HG03457 (cell line): ENCODE results near the gene M1AP.
"Not testable (repeated sequence)": the region's sequence is repeated elsewhere in the genome, so short reads cannot be mapped to it uniquely, and the experiment has no call there.

Source experiments
- ATAC-seq: cut with Tn5 transposase; IDR thresholded peaks from one replicate; pipeline ENCODE4 v1.9.1; 2021; ENCODE audit warnings: moderate number of reproducible peaks; ENCODE audit not compliant: unreplicated experiment

M1AP gene

DNA sequence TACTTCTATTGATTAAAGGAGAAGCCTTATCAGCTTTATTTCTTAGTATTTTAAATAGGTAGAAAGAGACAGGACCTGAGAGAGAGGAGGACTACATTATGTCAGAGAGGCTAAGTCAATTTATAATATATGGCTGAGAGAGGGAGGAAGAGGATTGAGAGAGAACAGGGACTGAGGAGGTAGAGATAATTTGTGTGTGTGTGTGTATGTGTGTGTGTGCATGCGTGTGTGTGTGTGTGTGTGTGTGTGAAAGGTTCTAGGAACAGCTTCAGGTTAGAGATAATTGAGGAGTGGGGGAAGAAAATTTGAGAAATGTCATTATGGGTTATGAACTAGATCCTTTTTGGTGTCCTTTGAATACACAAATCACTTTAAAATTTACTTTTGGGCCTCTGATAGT, 78.4 kb downstream of the M1AP start:
- no peak for ATAC-seq

DNA sequence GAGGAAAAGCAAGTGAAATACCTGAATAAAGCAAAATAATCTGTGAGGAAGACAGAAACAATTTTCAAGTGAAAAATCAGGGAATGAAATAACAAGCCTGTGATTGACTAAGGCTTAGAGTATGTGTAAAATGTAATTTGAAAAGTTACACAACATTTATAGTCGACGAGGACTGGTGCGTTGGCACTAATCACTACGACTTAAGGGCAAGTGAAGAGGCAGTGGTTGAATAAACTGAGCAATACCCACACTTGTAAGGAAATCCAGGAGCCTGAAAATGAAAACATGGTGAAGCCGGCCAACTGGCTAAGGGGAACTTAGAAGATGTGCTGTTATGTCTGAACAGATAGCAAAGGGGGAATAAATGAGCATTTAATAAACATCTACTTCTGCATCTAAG, 80.2 kb downstream of the M1AP start:
- no peak for ATAC-seq

DNA sequence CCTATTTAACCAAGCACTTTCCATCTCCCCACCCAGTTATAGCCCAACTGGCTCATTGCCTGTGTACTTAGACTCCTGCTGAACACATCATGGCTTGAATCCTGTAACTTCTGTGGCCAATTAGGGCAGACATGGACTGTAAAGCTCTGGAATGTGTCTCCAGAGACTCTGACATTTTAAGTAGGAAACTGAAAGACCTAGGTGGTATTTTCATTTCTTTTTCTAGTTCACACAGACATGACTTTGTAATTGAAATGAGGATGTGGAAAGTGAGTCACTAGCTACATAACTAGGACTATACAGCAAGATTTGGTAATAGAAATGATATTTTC, 81.4 kb downstream of the M1AP start:
- no peak for ATAC-seq

DNA sequence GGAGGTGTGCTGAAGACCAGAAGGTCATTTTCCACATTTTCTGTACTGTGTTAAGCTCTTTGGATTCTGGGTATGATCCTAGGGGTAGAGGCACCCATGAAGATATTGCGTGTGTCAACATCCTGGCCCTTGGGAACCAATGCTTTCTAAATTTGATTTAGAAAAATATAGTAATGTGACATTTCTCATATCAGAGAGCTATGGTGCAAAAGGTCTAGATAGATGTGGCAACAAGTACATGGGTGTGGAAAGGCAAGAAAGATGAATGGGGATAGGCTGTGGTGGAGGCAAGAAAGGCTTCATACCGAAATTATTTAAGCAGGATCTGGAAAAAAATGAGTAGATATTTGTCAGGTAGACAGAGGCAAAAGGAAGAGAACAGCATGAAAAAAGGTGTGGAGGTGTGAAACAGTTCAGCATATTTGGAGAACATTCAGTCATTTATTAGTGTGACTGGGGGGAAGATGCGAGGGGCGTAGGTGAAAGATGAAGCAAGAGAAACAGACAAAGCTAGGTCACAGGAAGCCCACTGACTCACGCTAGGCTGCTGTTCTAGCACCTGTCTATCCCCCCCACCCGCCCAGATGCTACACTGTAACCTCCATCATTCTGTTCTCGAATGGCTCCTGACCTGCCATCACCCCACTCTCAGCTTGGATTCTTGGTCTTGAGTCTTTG, 81.9 kb downstream of the M1AP start:
- no peak for ATAC-seq

DNA sequence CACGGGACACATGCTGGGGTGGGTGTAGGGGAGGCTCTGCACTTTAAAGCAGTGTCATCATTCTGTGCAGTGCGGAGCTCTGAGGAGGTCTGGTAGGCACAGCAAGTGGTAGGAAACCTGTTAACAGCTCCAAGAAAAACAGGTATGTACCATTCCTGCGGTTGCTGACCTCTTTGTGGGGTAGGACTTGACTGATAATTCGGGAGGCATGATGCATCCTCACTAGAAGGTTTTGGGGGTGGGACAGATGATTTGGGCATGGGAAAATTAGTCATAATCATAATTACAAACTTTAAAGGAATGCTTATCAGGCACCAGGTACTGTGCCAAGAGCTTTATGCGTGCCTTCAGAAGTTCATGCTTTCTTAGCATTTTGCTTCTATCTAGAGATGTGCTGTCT, 83.9 kb downstream of the M1AP start:
- no peak for ATAC-seq

DNA sequence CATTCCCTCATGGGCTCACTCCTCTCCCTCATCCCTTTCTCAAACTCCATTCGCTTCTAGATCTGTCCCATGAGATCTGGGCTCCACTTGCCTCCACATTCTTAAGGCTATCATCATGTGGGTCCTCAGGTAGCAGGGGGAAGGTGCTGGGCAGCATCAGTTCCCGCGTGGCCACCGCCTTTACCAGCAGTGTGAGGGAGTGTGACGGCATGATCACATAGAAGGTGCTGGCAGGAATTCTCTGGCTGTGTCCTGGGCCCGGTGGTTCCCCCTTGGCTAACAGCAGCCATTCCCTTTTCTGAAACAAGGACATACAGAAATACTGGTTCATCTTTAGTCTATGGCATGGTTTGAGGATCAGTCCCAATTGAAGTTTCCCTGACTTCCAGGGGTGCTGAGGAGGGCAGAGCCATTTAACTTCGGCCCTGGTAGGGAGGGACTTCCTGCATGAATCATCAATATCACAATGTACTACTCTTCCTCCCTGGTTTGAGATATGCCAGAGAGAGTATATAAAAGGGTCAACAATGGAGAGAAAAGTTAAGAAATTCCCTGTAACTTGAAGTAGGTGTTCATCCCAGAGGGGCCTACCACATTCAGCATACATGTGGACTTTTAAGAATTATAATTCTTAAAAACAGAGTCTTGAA, 85.9 kb downstream of the M1AP start:
- no peak for ATAC-seq

DNA sequence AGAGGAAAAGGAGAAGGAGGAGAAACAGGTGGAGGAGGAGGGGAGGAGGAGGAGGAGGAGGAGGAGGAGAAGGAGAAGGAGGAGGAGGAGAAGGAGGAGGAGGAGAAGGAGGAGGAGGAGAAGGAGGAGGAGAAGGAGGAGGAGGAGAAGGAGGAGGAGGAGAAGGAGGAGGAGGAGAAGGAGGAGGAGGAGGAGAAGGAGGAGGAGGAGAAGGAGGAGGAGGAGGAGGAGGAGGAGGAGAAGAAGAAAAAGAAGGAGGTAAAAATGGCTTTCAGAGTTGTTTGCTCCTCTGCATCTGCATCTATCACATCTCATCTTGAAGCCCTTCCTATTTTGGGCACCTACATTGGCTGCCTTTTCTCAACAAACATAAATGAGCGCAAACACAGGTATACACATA, 87.1 kb downstream of the M1AP start:
- ATAC-seq, result not testable (repeated sequence)

DNA sequence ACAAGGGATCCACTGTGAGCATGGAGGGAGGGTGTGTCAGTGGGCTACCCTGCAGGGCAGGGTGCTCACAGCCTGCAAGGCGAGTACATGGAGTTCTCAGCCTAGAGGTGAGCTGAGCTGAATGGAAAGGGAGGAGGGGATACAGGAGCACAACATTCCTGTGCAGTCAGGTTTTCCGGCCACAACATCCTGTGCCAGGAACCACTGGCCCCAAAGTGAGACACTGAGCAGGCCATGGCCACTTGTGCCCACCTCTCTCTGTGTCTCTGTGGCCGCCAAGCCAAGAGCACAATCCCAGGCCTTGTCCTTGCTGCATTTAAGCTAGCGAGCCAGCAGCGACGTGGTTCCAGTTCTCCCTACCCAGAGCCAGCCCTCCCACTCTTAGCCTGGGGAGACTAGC, 87.5 kb downstream of the M1AP start:
- ATAC-seq, result no peak

DNA sequence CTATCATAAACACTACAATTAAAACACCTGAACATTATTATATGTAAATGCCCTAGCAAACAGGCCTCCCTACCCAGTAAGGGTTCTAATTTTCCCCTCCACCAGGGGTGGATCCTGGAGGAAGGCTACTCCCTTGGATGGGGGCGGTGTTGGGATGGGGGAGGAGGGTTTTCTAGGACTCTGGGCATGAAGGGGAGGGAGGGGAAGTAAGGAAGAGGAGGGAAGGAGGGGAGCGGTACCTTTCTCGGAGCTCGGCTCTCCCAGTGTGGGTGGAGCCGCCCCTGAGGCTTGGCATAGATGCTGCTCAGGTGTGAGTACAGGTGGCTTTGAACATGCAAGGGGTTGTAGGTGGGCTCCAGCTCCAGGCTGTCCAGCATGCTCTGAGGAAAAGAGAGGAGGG, 88.2 kb downstream of the M1AP start:
- ATAC-seq, result no peak

DNA sequence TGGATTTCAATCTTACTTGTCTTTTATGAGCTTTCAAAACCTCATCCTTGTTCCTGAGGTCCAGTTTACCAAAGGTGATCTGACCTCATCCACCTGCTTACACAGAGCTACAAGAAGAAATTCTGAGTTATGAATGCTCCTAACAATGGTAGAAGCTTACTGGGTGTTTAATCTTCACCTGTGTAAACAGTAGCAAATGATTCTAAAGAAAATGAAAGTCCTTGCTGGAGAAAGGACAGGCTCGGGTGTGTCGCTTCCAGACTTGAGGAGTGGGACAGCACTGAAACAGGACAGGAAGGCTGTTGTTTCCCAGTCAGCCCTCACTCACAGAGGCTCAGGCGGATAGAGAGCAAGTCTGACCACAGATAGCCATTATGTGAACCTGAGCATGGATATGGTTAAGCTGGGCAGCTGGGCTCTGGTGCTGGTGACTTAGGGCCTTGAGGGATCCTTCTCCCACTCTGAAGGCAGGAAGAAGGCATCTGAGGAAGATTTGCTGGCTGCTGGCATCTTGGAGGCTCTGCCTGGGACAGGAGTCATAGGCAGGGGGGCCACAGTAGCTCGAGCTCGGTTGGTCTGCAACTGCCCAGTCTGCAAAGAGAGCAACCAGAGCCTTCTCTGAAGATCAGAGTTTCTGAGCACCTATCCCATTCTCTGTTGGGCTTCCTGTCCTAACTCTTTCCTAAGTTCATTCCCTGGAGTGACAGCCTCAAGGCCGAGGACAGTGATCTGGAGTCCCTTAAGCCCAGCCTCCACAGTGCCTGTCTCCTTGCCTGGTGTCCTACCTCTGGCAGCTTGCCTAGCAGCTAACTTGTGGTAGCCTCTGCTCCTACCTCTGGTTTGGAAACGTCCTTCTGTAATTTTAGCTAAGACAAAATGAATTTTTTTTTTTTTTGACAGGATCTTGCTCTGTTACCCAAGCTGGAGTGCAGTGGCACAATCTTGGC, 89.6 kb downstream of the M1AP start:
- no peak for ATAC-seq

DNA sequence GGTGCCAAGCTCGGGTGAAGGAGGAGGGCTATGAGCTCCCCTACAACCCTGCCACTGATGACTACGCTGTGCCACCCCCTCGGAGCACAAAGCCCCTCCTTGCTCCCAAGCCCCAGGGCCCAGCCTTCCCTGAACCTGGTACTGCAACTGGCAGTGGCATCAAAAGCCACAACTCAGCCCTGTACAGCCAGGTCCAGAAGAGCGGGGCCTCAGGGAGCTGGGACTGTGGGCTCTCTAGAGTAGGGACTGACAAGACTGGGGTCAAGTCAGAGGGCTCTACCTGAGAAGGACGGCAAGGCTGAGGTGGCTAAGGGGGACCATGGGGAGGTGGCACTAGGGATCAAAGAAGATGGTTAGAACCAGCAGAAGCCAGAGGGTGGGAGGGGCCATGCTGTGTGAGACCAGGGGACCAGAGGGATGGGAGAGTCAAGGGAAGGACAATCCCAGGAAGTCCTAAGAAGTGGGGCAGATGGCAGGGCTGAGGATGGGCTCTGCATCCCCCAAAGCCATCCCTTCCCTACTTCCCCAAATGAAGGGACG, 91.2 kb downstream of the M1AP start:
- ATAC-seq, result no peak

DNA sequence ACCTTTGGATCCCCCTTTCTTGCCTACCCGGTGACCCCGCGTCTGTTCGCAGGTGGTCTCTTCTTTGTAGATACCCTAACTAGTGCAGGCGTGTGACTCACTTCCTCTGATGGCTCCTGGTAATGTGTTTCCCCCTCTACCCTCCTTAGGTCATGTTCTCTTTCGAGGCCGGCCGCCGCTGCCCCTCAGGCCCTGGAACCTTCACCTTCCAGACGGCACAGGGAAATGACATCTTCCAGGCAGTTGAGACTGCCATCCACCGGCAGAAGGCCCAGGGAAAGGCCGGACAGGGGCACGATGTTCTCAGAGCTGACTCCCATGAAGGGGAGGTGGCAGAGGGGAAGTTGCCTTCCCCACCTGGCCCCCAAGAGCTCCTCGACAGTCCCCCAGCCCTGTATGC, 92.0 kb downstream of the M1AP start:
- ATAC-seq, result no peak

DNA sequence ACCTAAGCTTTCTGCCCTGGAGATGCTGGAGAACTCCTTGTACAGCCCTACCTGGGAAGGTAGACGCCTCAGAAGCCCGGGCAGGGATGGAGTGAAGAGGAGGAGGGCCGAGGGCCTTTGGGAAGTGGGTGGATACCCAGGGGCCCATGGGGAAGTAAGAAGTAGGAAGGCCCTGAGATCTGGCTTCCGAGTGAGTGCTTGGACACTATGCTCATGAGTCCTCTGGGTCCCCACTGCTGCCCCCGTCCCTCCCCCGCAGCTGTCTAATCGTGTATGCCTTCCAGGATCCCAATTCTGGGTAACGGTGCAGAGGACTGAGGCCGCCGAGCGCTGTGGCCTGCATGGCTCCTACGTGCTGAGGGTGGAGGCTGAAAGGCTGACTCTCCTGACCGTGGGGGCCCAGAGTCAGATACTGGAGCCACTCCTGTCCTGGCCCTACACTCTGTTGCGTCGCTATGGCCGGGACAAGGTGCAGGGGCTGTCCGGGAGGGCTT, 92.5 kb downstream of the M1AP start:
- ATAC-seq, result no peak

DNA sequence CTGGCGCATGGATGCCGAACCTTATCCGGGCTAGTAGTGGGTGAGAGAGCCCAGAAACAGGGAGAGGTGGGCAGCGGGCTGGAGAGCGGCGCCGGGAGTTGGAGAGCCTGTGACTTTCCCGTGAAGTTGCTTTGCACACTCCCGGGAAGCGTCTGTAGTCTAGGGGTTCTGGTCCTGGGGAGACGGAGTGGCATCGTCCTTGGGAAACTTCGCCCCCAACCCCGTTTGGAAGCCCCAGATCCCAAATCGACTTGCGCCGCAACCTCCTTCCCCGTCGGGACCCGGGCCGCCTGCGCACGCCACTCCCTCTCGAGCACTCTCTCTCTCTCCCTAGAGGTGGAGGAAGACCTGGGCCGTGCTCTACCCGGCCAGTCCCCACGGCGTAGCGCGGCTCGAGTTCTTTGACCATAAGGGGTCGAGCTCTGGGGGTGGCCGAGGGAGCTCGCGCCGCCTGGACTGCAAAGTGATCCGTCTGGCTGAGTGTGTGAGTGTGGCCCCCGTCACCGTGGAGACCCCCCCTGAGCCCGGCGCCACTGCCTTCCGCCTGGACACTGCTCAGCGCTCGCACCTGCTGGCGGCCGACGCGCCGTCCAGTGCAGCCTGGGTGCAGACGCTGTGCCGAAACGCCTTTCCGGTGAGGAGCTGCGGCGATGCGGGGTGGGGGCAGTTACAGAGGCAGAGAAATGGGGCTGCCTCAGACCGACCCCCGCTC, 93.2 kb downstream of the M1AP start:
- ATAC-seq, result peak; percentile 39

DNA sequence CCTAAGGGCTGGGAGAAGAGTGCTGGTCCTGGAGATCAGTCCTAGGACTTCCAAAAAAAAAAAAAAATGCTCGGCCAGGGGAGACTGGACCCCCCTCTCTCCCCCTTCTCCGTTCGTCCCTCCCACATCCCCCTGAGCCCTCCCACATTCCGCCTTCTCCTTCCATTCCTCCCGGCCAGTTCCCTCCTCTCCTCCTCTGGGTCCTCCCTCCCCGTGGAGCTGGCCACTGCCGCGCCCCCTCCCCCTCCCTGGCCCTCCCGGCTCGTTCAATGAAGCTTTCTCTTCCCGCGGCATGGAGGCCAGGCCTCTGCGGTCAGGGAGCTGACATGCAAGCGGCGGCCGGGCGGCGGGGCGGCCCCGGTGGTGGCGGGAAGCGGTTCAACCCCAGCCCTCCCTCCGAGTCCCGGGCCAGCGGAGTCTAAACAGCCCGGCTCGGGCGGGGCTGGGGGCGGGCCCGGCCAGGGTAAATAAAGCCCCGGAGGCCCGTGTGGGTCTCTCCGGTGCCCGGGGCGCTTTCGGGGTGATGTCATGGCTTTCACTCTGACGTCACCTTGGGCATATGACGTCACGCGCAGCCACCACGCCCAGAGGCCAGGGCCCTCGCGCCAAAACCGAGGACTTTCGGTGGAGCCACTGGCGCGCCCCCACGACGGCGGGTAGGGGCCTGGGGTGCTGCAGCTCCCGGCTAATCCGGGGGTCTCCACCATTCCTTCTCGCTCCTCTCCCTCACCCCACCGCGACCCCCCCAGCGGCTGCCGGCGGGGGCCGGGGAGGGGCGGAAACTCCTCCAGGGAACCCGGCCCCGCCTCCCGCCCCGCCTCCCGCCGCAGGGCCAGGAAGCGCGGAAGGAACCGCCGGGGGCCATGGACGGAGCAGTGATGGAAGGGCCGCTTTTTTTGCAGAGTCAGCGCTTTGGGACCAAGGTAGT, 94.0 kb downstream of the M1AP start, which contains the start of the genes DOK1 and LOXL3:
Gene DOK1, plus strand, starts transcription at position 829 of the 928 bp plus-strand sequence. Its CDS starts 35 bp downstream, at position 864.
Gene LOXL3, minus strand, starts transcription at position 51 of the 928 bp plus-strand sequence. CDS start 1,308 bp downstream, outside the sequence.
- peak; percentile 36 for ATAC-seq

DNA sequence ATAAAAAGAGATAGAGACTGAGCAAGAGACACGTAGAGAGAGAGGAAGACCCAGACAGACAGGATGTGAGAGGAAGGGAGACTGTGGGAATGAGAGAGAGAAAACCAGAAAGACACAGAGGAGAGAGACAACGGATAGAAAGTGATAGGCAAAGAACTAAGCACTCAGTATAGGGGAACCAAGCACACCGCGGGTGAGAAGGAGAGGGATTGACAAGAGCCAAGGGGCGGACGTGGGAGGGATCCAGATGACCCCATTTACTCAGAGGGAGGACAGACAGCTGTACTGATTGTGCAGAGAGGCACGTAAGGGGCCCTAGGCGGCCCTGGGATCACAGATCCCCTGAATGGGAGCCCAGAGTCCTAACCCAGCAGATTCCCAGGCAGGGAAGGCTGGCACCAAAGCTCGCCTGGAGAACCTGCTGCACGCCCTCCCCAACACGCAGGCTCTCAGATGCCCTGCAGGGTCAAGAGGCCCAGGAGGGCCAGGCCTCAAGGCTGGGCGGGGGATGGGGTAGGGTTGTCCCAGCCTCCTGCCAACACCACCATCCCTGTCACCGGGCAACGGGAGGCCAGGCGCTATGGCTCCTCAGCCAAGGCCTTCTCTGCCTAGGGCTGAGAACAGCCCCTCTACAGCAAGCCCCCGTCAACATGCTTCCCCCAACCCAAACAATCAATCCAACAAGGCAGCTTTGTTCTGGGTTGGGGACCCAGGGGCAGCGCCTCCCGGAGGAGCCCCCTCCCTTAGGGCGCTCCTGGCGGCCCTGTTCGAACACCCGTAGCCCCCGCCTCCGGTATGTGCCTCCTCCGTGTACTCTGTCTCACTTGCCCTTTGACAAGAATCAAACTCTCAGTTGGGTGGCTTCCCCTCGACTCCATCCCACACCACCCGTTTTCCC, 95.0 kb downstream of the M1AP start:
- no peak for ATAC-seq

DNA sequence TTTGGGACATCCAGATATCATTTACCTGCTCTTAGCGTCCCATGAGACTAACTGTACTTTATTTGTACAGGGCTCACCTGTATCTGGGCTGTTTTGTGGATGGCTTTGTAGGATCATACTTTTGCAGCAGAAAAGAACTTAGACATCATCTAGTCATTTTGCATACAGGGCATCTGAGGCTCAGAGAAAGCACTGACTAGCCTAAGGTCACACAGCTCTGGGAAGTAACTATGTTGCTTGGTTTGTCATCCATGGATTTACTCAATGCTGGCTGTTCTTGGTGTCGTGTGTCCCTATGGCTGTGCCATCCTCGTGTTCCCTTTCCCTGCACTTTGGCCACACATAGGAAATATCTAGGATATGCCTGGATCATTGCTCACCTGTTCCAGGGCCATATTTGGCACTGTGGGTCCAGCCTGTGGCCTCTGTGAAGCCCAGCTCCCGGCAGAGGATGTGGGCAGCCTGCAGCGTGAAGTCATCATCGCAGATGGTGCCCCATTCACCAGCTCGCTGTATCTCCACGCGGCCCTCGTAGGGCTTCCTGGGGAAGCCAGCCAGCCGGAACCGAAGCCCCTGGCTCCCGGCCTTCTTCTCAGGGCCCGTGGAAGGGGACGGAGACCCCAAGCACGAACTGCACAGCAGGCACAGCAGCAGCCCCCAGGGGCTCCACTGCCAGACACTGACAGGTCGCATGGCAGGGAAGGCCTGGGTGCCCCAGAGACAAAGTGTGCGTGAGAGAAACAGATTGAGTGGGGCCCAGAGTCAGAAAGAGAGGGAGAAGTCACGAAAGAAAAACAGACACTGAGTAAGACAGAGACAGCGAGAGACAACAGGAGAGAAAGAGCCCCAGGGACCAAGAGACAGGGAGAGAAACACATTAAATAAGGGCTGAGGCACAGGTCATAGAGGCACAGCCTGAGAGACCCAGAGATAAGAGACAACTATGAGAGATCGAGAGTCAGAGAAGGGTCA, 95.9 kb downstream of the M1AP start:
- no peak for ATAC-seq
